Lower leg skin (tissue), 3 donors: ENCODE measurements around the gene FNDC5.

ENCODE experiments used
- CTCF ChIP-seq, 3 donors: fragments of 450-650 bp; IDR thresholded peaks; one replicate each; pipeline ENCODE4 v1.5.1; 2016; ENCODE audit warnings: antibody characterized with exemption in 3 of 3, mild to moderate bottlenecking in 3 of 3, moderate library complexity in 2 of 3
- POLR2A ChIP-seq, 2 donors: fragments of 450-650 bp; IDR thresholded peaks; one replicate each; pipeline ENCODE4 v1.6.1; 2016 to 2017; ENCODE audit warnings: antibody characterized with exemption in 2 of 2, mild to moderate bottlenecking in 1 of 2, moderate library complexity in 1 of 2

GRCh38 chr1:32831878-32832277, 38.8 kb downstream of the FNDC5 start:
- no peak for TF ChIP-seq CTCF (IDR thresholded peaks at IDR 0.05)
- TF ChIP-seq POLR2A (IDR thresholded peaks at IDR 0.05): no peak
